HEK293T (cell line): Measurements from ENCODE around the gene SPP1.
A peak's percentile ranks its signal among the peaks of the same experiment; 100 is the strongest.

ENCODE experiments used
- CTCF ChIA-PET: fragments of 350-600 bp; formaldehyde crosslinking; extraction: SDS; loops from one replicate; lab custom pipeline; 2021; ENCODE audit warnings: antibody characterized with exemption, inconsistent platforms; lab: Yijun Ruan, JAX
- POLR2A ChIA-PET: fragments of 350-600 bp; formaldehyde crosslinking; extraction: SDS; loops from one replicate; lab custom pipeline; 2020; ENCODE audit warnings: antibody characterized with exemption, inconsistent platforms; lab: Yijun Ruan, JAX
- DNase-seq: peaks from one replicate; pipeline ENCODE4 v3.0.0; 2012; ENCODE audit warnings: mixed read lengths; ENCODE audit errors: extremely low spot score
- ARNT ChIP-seq: fragments of 450-650 bp; IDR thresholded peaks from 2 replicates; pipeline ENCODE4 v1.6.1; 2017; ENCODE audit warnings: mild to moderate bottlenecking
- BHLHE40 ChIP-seq: fragments of 450-650 bp; IDR thresholded peaks from 2 replicates; pipeline ENCODE4 v1.6.1; 2016; ENCODE audit warnings: mild to moderate bottlenecking, moderate library complexity, borderline replicate concordance
- CTBP1 ChIP-seq: fragments of 450-650 bp; IDR thresholded peaks from 2 replicates; pipeline ENCODE4 v1.6.1; 2016; ENCODE audit warnings: borderline replicate concordance
- ELF4 ChIP-seq: fragments of 450-650 bp; IDR thresholded peaks from 2 replicates; pipeline ENCODE4 v1.6.1; 2017; ENCODE audit warnings: antibody characterized with exemption
- FOXA1 ChIP-seq: fragments of 450-650 bp; IDR thresholded peaks from 2 replicates; pipeline ENCODE4 v1.6.1; 2016; ENCODE audit warnings: mild to moderate bottlenecking
- FOXK2 ChIP-seq: fragments of 450-650 bp; IDR thresholded peaks from 2 replicates; pipeline ENCODE4 v1.6.1; 2016; ENCODE audit warnings: mild to moderate bottlenecking
- FOXM1 ChIP-seq: fragments of 450-650 bp; IDR thresholded peaks from 2 replicates; pipeline ENCODE4 v1.6.1; 2017; ENCODE audit warnings: mild to moderate bottlenecking, borderline replicate concordance
- HDGF ChIP-seq: fragments of 450-650 bp; IDR thresholded peaks from 2 replicates; pipeline ENCODE4 v1.6.1; 2017; ENCODE audit warnings: antibody characterized with exemption, borderline replicate concordance
- L3MBTL2 ChIP-seq: fragments of 450-650 bp; conservative IDR thresholded peaks from 2 replicates; pipeline ENCODE4 v1.6.1; 2016; ENCODE audit warnings: mild to moderate bottlenecking
- LEF1 ChIP-seq: fragments of 450-650 bp; IDR thresholded peaks from 2 replicates; pipeline ENCODE4 v1.6.1; 2017; ENCODE audit warnings: mild to moderate bottlenecking, borderline replicate concordance
- NFRKB ChIP-seq: fragments of 450-650 bp; IDR thresholded peaks from 2 replicates; pipeline ENCODE4 v1.6.1; 2016; ENCODE audit warnings: mild to moderate bottlenecking, moderate library complexity
- PKNOX1 ChIP-seq: fragments of 450-650 bp; IDR thresholded peaks from 2 replicates; pipeline ENCODE4 v1.6.1; 2016
- SP1 ChIP-seq: fragments of 450-650 bp; IDR thresholded peaks from 2 replicates; pipeline ENCODE4 v1.6.1; 2017
- SUZ12 ChIP-seq: fragments of 450-650 bp; IDR thresholded peaks from 2 replicates; pipeline ENCODE4 v1.6.1; 2016; ENCODE audit warnings: mild to moderate bottlenecking
- TARDBP ChIP-seq: fragments of 450-650 bp; IDR thresholded peaks from 2 replicates; pipeline ENCODE4 v1.6.1; 2016
- ZNF384 ChIP-seq: fragments of 450-650 bp; IDR thresholded peaks from 2 replicates; pipeline ENCODE4 v1.6.1; 2016

SPP1 gene

DNA sequence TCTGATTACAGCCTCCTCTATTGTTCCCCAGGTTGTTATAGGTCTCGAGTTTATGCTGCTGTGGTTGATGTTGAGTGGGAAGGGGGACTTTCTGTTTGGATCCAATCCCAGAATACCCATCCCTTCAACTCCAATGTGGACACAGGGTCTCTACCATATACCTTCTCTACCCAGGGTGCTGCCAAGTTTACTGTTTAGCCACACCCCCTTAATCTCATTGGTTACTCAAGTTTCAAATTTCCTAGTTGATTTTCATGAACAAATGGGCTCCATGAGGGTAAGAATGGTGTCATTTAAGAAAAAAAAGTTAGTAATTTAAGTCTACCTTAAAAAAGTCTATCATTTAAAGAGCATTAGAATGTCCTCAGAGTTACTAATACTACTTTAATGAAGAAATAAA lies 3.6 kb upstream of the SPP1 start:
- CTCF ChIA-PET, result interaction anchor here (0.8 to 1.2 kb wide), 2 partner anchors 14 to 17 kb away, joined by 3 to 4 read pairs; no protein-coding TSS in a partner anchor
- TF ChIP-seq LEF1 (no peak), L3MBTL2 (no peak)
- POLR2A ChIA-PET, result no interaction called here
- no peak for DNase-seq

GRCh38 chr4:87973283-87974169 lies 2.0 kb upstream of the SPP1 start:
- DNase-seq, result peak; percentile 63
- ChIA-PET POLR2A (no interaction called here), CTCF (interaction anchor here (0.6 to 1.6 kb wide), 12 partner anchors 10 to 296 kb away, joined by 3 to 9 read pairs (median 4); no protein-coding TSS in a partner anchor)
- TF ChIP-seq SP1 (no peak), PKNOX1 (no peak), LEF1 (no peak), FOXA1 (no peak), ELF4 (no peak), L3MBTL2 (no peak), FOXK2 (no peak), BHLHE40 (no peak), TARDBP (no peak), HDGF (no peak), ARNT (no peak), ZNF384 (no peak), NFRKB (no peak), FOXM1 (no peak), CTBP1 (no peak)

- CTCF ChIA-PET, result interaction anchor here (1.1 kb wide), 1 partner anchor 122 kb away, joined by 3 read pairs; no protein-coding TSS in a partner anchor
- POLR2A ChIA-PET, result no interaction called here
- TF ChIP-seq BHLHE40, result no peak
- no peak for DNase-seq
Measured at GRCh38 chr4:87974856-87975462, 555 bp upstream of the SPP1 start.

DNA sequence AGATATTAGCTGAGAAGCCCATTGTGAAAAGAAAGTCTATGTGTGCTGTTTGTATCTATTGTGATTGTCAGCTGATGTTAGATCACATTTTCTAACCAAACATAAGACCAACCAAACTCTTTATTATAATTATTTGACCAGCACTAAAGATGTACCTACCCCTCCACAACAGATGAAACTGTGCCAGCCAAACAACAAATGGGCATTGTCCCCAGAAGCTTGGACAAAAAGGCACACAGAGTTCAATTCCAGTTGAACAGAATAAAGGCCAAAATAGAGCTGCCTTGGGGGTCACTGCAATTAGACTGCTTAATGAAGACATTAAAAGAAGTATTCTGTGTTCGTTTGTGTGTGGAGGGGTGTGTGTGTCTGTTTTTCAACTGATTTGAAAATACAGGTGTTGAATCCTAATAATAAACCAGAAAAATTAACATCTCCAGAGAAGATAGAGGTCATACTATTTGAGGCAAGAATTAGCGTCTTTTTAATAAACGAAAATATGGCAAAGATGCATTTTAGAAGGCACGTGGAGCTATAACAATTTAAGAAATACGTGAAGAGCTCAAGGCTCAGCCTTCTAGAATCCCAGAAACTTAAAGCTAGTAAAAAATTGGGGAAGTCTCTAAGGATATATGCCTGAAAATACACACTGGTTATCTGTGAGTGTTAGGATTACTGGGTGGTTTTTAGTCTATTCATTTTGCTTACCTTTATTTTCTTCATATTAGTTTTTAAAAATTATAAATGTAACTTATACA lies 2.2 kb downstream of the SPP1 start:
- CTCF ChIA-PET, result no interaction called here
- TF ChIP-seq FOXM1 (no peak), TARDBP (no peak), SUZ12 (no peak), ARNT (no peak), ELF4 (no peak), FOXA1 (no peak), L3MBTL2 (no peak), LEF1 (no peak), BHLHE40 (no peak), CTBP1 (no peak), SP1 (no peak), PKNOX1 (no peak)
- no peak for DNase-seq
- POLR2A ChIA-PET, result no interaction called here

- no peak for DNase-seq
- TF ChIP-seq FOXK2, result no peak
- TF ChIP-seq PKNOX1, result no peak
- TF ChIP-seq SUZ12, result no peak
- TF ChIP-seq ELF4, result no peak
- no peak for TF ChIP-seq BHLHE40
- no peak for TF ChIP-seq TARDBP
- no peak for TF ChIP-seq FOXM1
- TF ChIP-seq FOXA1, result no peak
- TF ChIP-seq NFRKB, result no peak
- ChIA-PET CTCF (no interaction called here), POLR2A (no interaction called here)
Measured at GRCh38 chr4:87978681-87979080, 3.2 kb downstream of the SPP1 start.

- TF ChIP-seq CTBP1, result no peak
- no peak for TF ChIP-seq SP1
- no peak for TF ChIP-seq FOXK2
- TF ChIP-seq HDGF, result no peak
- no peak for TF ChIP-seq ZNF384
- TF ChIP-seq L3MBTL2, result no peak
- no peak for TF ChIP-seq TARDBP
- no peak for TF ChIP-seq PKNOX1
- TF ChIP-seq NFRKB, result no peak
- TF ChIP-seq SUZ12, result no peak
- CTCF ChIA-PET, result no interaction called here
- DNase-seq, result no peak
- POLR2A ChIA-PET, result no interaction called here
Measured at GRCh38 chr4:87979810-87980209, 4.3 kb downstream of the SPP1 start.
